Measurements from ENCODE around the gene DRAM1.

- TF ChIP-seq CTCF (optimal IDR thresholded peaks at IDR 0.05 in 1 of 3, IDR thresholded peaks at IDR 0.05 in 1 of 3, conservative IDR thresholded peaks at IDR 0.05 in 1 of 3; ENCODE audit: extremely low read depth in 1 of 3, insufficient read depth in 2 of 3, low read length in 3 of 3) (no peak), EZH2 (IDR thresholded peaks at IDR 0.05; ENCODE audit: low read length) (no peak)
These were observed 38.5 kb downstream of the DRAM1 start for GRCh38 chr12:101915841-101916240.

Data from keratinocyte (primary cell).